GM18867 (cell line): ENCODE results near the gene HOXD10.

Experiments used
- ATAC-seq: cut with Tn5 transposase; IDR thresholded peaks from one replicate; pipeline ENCODE4 v1.9.1; 2021; ENCODE audit warnings: mild to moderate bottlenecking, moderate library complexity; ENCODE audit not compliant: unreplicated experiment

HOXD10 gene

GRCh38 chr2:176132205-176133171 is 15.9 kb downstream of the HOXD10 start:
- no peak for ATAC-seq

GRCh38 chr2:176133389-176133788 is 16.8 kb downstream of the HOXD10 start:
- no peak for ATAC-seq

GRCh38 chr2:176134035-176134434 is 17.5 kb downstream of the HOXD10 start:
- no peak for ATAC-seq

GRCh38 chr2:176135035-176135440 is 18.5 kb downstream of the HOXD10 start:
- no peak for ATAC-seq

GRCh38 chr2:176136374-176137251 is 20.0 kb downstream of the HOXD10 start:
- ATAC-seq: no peak

GRCh38 chr2:176137252-176137580 is 20.6 kb downstream of the HOXD10 start:
- no peak for ATAC-seq

- ATAC-seq: no peak
These were observed 21.3 kb downstream of the HOXD10 start for GRCh38 chr2:176137906-176138305.

- no peak for ATAC-seq
These were observed 21.9 kb downstream of the HOXD10 start for GRCh38 chr2:176138526-176138922.

GRCh38 chr2:176138923-176139660 is 22.5 kb downstream of the HOXD10 start:
- ATAC-seq: no peak

- no peak for ATAC-seq
These were observed 23.3 kb downstream of the HOXD10 start for GRCh38 chr2:176139661-176140512.

- ATAC-seq: peak; percentile 95
These were observed 24.1 kb downstream of the HOXD10 start for GRCh38 chr2:176140513-176141317.

GRCh38 chr2:176142281-176142680 is 25.7 kb downstream of the HOXD10 start:
- no peak for ATAC-seq

GRCh38 chr2:176145085-176145969 is 28.7 kb downstream of the HOXD10 start:
- ATAC-seq: no peak

- no peak for ATAC-seq
These were observed 29.5 kb downstream of the HOXD10 start for GRCh38 chr2:176146101-176146500.

- ATAC-seq: no peak
These were observed 30.1 kb downstream of the HOXD10 start for GRCh38 chr2:176146645-176147044.

GRCh38 chr2:176147210-176147799 is 30.7 kb downstream of the HOXD10 start:
- ATAC-seq: no peak

GRCh38 chr2:176147800-176148496 is 31.4 kb downstream of the HOXD10 start:
- ATAC-seq: no peak
